Measurements from ENCODE around the gene TEDC2. TPM values are rescaled to one million over a fixed set of nuclear protein-coding genes. Genes with fewer than 3 reads are reported as not detected.
"Not testable (repeated sequence)": the region's sequence is repeated elsewhere in the genome, so short reads cannot be mapped to it uniquely, and the experiment has no call there.

Gene TEDC2
- total RNA-seq, 1 donor from 2014 or later: not detected

GRCh38 chr16:2478279-2478678 is 18.4 kb downstream of the TEDC2 start:
- no peak for TF ChIP-seq CTCF (IDR thresholded peaks at IDR 0.05)
- Histone ChIP-seq H3K36me3 (no peaks in the 10 kb centered on the region), H3K27ac (no peak overlapping the region), H3K4me3 (no peak overlapping the region), H3K27me3 (no peaks in the 10 kb centered on the region), H3K4me1 (peaks cover 16 to 25% of the 10 kb centered on the region in 2 donors), H3K9me3 (no peaks in the 10 kb centered on the region)
- intact Hi-C loops (cut with DNase I): no loop called here
- no peak for DNase-seq (ENCODE audit: low spot score in 2 of 2)

GRCh38 chr16:2479996-2480395 is 20.1 kb downstream of the TEDC2 start:
- H3K4me1 ChIP-seq: peaks cover 18 to 25% of the 10 kb centered on the region in 2 donors
- H3K27me3 ChIP-seq; H3K27ac ChIP-seq; intact Hi-C loops (cut with DNase I); H3K36me3 ChIP-seq; H3K4me3 ChIP-seq; H3K9me3 ChIP-seq; DNase-seq (ENCODE audit: low spot score in 2 of 2): not testable (repeated sequence)

GRCh38 chr16:2480948-2481347 is 21.0 kb downstream of the TEDC2 start:
- Histone ChIP-seq H3K4me1 (peaks cover 10 to 18% of the 10 kb centered on the region in 2 donors), H3K36me3 (no peaks in the 10 kb centered on the region), H3K27ac (no peak overlapping the region), H3K27me3 (no peaks in the 10 kb centered on the region), H3K4me3 (no peak overlapping the region), H3K9me3 (no peaks in the 10 kb centered on the region)
- intact Hi-C loops (cut with DNase I): no loop called here
- no peak for DNase-seq (ENCODE audit: low spot score in 2 of 2)
- TF ChIP-seq CTCF (IDR thresholded peaks at IDR 0.05): no peak

DNA sequence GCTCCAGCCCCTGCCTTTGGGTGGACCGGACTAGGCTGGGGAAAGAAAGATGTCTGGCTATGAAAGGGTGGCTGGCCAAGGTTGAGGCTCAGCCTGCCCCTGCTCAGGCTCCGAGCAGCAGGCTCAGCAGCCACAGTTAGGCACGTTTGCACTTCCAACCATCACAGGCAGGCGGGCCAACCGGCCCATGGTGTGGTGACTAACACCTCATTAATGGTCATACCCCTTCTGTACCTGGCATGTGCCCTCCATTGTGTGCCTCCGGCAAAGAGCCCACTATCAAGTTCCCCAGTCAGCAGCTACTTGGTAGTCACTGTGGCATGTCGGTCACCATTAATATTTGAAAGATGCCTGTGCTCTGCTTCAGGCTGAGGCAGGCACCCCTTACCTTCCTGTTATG is 21.8 kb downstream of the TEDC2 start:
- no peak for TF ChIP-seq CTCF (IDR thresholded peaks at IDR 0.05)
- Histone ChIP-seq H3K4me1 (peaks cover 8 to 17% of the 10 kb centered on the region in 2 donors), H3K36me3 (no peaks in the 10 kb centered on the region), H3K27me3 (no peaks in the 10 kb centered on the region), H3K27ac (no peak overlapping the region), H3K9me3 (no peaks in the 10 kb centered on the region), H3K4me3 (no peak overlapping the region)
- DNase-seq (ENCODE audit: low spot score in 2 of 2): no peak
- intact Hi-C loops (cut with DNase I): no loop called here

DNA sequence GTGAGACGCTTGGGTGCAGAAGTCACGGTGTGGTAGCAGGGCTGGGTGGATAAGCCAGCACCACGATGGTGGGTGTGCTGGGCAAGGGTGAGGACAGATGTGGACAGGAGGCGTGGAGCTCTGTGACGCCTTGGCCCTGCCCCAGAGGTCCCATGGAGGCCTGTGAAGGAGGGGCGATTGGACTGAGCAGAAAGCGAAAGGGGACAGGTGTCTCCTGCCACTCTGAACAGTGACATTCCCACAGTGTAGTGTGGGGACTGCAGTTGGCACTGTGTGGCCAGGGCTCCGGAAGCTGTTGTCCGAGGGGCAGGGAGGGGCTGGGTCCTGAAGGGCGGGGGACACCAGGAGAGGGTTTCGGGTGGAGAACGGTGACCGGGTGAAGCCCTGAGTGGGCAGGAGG is 22.3 kb downstream of the TEDC2 start:
- TF ChIP-seq CTCF (IDR thresholded peaks at IDR 0.05): no peak
- no peaks in the 10 kb centered on the region for H3K27me3 ChIP-seq
- H3K4me3 ChIP-seq: peak overlapping the region in 1 of 2 donors; percentile 39
- H3K36me3 ChIP-seq: no peaks in the 10 kb centered on the region
- H3K4me1 ChIP-seq: peaks cover 8 to 17% of the 10 kb centered on the region in 2 donors
- peak overlapping the region; percentile 49 to 57 for H3K27ac ChIP-seq
- DNase-seq (ENCODE audit: low spot score in 2 of 2): no peak
- intact Hi-C loops (cut with DNase I): no loop called here
- H3K9me3 ChIP-seq: no peaks in the 10 kb centered on the region

GRCh38 chr16:2482708-2483534 is 23.0 kb downstream of the TEDC2 start:
- Histone ChIP-seq H3K27ac (peak overlapping the region; percentile 49 to 57), H3K4me1 (peaks cover 8 to 17% of the 10 kb centered on the region in 2 donors), H3K9me3 (no peaks in the 10 kb centered on the region), H3K4me3 (peak overlapping the region in 1 of 2 donors; percentile 39), H3K27me3 (no peaks in the 10 kb centered on the region), H3K36me3 (no peaks in the 10 kb centered on the region)
- intact Hi-C loops (cut with DNase I): no loop called here
- TF ChIP-seq CTCF (IDR thresholded peaks at IDR 0.05): no peak
- no peak for DNase-seq (ENCODE audit: low spot score in 2 of 2)

Data from ascending aorta (tissue), 2 donors.